ENCODE data around the gene LRRTM3.

LRRTM3 gene

GRCh38 chr10:67079126-67079525 lies 153.3 kb downstream of the LRRTM3 start:
- DNase-seq (ENCODE audit: low spot score): no peak
- ChIA-PET CTCF (no interaction called here), POLR2A (ENCODE audit: low non-redundant PET) (no interaction called here)
- no peak overlapping the region for H3K27ac ChIP-seq
- TF ChIP-seq CTCF (conservative IDR thresholded peaks at IDR 0.05; ENCODE audit: low read depth): no peak

GRCh38 chr10:67086327-67087134 lies 160.7 kb downstream of the LRRTM3 start:
- POLR2A ChIA-PET (ENCODE audit: low non-redundant PET): no interaction called here
- CTCF ChIA-PET: no interaction called here
- no peak for TF ChIP-seq CTCF (conservative IDR thresholded peaks at IDR 0.05; ENCODE audit: low read depth)
- H3K27ac ChIP-seq: no peak overlapping the region
- no peak for DNase-seq (ENCODE audit: low spot score)

- ChIA-PET POLR2A (ENCODE audit: low non-redundant PET) (no interaction called here), CTCF (no interaction called here)
- H3K27ac ChIP-seq: no peak overlapping the region
- DNase-seq (ENCODE audit: low spot score): no peak
- TF ChIP-seq CTCF (conservative IDR thresholded peaks at IDR 0.05; ENCODE audit: low read depth): no peak
Observed at GRCh38 chr10:67087135-67087425, 161.2 kb downstream of the LRRTM3 start.

GRCh38 chr10:67088036-67088435 lies 162.2 kb downstream of the LRRTM3 start:
- DNase-seq (ENCODE audit: low spot score): no peak
- no peak for TF ChIP-seq CTCF (conservative IDR thresholded peaks at IDR 0.05; ENCODE audit: low read depth)
- H3K27ac ChIP-seq: no peak overlapping the region
- POLR2A ChIA-PET (ENCODE audit: low non-redundant PET): no interaction called here
- CTCF ChIA-PET: no interaction called here

GRCh38 chr10:67095531-67095930 lies 169.7 kb downstream of the LRRTM3 start:
- POLR2A ChIA-PET (ENCODE audit: low non-redundant PET): no interaction called here
- no peak for TF ChIP-seq CTCF (conservative IDR thresholded peaks at IDR 0.05; ENCODE audit: low read depth)
- CTCF ChIA-PET: no interaction called here
- no peak overlapping the region for H3K27ac ChIP-seq
- DNase-seq (ENCODE audit: low spot score): no peak

GRCh38 chr10:67098461-67098860 lies 172.6 kb downstream of the LRRTM3 start:
- ChIA-PET POLR2A (ENCODE audit: low non-redundant PET) (no interaction called here), CTCF (interaction anchor here (0.7 kb wide), 1 partner anchor 642 kb away, joined by 3 read pairs; no protein-coding TSS in a partner anchor)
- H3K27ac ChIP-seq: no peak overlapping the region
- no peak for TF ChIP-seq CTCF (conservative IDR thresholded peaks at IDR 0.05; ENCODE audit: low read depth)
- DNase-seq (ENCODE audit: low spot score): no peak

All from RWPE1 (cell line).